ENCODE data around the gene CHCHD4. TPM values are rescaled to one million over a fixed set of nuclear protein-coding genes. Genes with fewer than 3 reads are reported as not detected.

CHCHD4 gene
- total and polyA plus RNA-seq, 2 donors (not counting 1 experiment from before 2014, with no cell fraction given): 12.7 to 16.3 TPM

GRCh38 chr3:14126887-14127505 lies 2.3 kb upstream of the CHCHD4 start:
- DNase-seq (ENCODE audit: low read depth in 2 of 2): no peak
- Histone ChIP-seq H4K20me1 (ENCODE audit: control insufficient read depth, extremely low read depth, insufficient read depth, low read length) (no peaks in the 10 kb centered on the region), H3K4me1 (ENCODE audit: control insufficient read depth, extremely low read depth, insufficient read depth, low read length) (peaks cover 7% of the 10 kb centered on the region), H3K36me3 (ENCODE audit: control insufficient read depth, insufficient read depth, low read length) (peaks cover 16% of the 10 kb centered on the region), H3K27me3 (ENCODE audit: control insufficient read depth, insufficient read depth, low read length) (no peaks in the 10 kb centered on the region), H3K9me3 (ENCODE audit: control insufficient read depth, insufficient read depth, low read depth, low read length) (no peaks in the 10 kb centered on the region), H3K4me2 (ENCODE audit: extremely low read depth, insufficient read depth, low read length) (peak overlapping the region; percentile 82), H2AFZ (ENCODE audit: low read length) (no peak overlapping the region), H3K9ac (ENCODE audit: insufficient read depth, low read length) (no peak overlapping the region), H3K79me2 (ENCODE audit: control insufficient read depth, insufficient read depth, low read length) (peaks cover 54% of the 10 kb centered on the region), H3K4me3 (replicated peaks in 1 of 4; ENCODE audit: control extremely low read depth in 1 of 4, insufficient read depth in 1 of 4, low read depth in 3 of 4, low read length in 4 of 4) (peak overlapping the region; percentile 81 to 99 (median 92)), H3K27ac (ENCODE audit: insufficient read depth, low read length) (peak overlapping the region; percentile 93)
- no peak for TF ChIP-seq EZH2 (IDR thresholded peaks at IDR 0.05; ENCODE audit: low read length, missing control alignments)
- no peak for TF ChIP-seq CTCF (conservative IDR thresholded peaks at IDR 0.05 in 1 of 2, IDR thresholded peaks at IDR 0.05 in 1 of 2; ENCODE audit: low read depth in 1 of 2, low read length in 2 of 2)

- H3K4me3 ChIP-seq (replicated peaks in 1 of 4; ENCODE audit: control extremely low read depth in 1 of 4, insufficient read depth in 1 of 4, low read depth in 3 of 4, low read length in 4 of 4): peak overlapping the region; percentile 81 to 99 (median 92)
These were observed 1.6 kb upstream of the CHCHD4 start for GRCh38 chr3:14126017-14126886.

More at GRCh38 chr3:14126017-14126886, 1.6 kb upstream of the CHCHD4 start:
- Histone ChIP-seq H2AFZ (ENCODE audit: low read length) (no peak overlapping the region), H3K36me3 (ENCODE audit: control insufficient read depth, insufficient read depth, low read length) (peaks cover 13% of the 10 kb centered on the region), H3K9me3 (ENCODE audit: control insufficient read depth, insufficient read depth, low read depth, low read length) (no peaks in the 10 kb centered on the region), H3K9ac (ENCODE audit: insufficient read depth, low read length) (peak overlapping the region; percentile 29), H3K4me2 (ENCODE audit: extremely low read depth, insufficient read depth, low read length) (peak overlapping the region; percentile 82), H3K4me1 (ENCODE audit: control insufficient read depth, extremely low read depth, insufficient read depth, low read length) (peaks cover 7% of the 10 kb centered on the region), H3K79me2 (ENCODE audit: control insufficient read depth, insufficient read depth, low read length) (peaks cover 54% of the 10 kb centered on the region), H4K20me1 (ENCODE audit: control insufficient read depth, extremely low read depth, insufficient read depth, low read length) (no peaks in the 10 kb centered on the region), H3K27me3 (ENCODE audit: control insufficient read depth, insufficient read depth, low read length) (no peaks in the 10 kb centered on the region), H3K27ac (ENCODE audit: insufficient read depth, low read length) (peak overlapping the region; percentile 93)
- no peak for DNase-seq (ENCODE audit: low read depth in 2 of 2)
- TF ChIP-seq EZH2 (IDR thresholded peaks at IDR 0.05; ENCODE audit: low read length, missing control alignments): no peak
- TF ChIP-seq CTCF (conservative IDR thresholded peaks at IDR 0.05 in 1 of 2, IDR thresholded peaks at IDR 0.05 in 1 of 2; ENCODE audit: low read depth in 1 of 2, low read length in 2 of 2): no peak

Measured in fibroblast of lung (primary cell).